Psoas muscle (tissue), 8 donors: ENCODE measurements around the gene NLGN1. TPM values are rescaled to one million over a fixed set of nuclear protein-coding genes. Genes with fewer than 3 reads are reported as not detected.

Source experiments
- ATAC-seq, 4 donors: fragments of 200-7000 bp; cut with Tn5 transposase; one replicate each; pipeline ENCODE4 v1.9.1; 2020; ENCODE audit warnings: moderate library complexity in 3 of 4, mild to moderate bottlenecking in 2 of 4
- DNase-seq, 2 donors: peaks; one replicate each; pipeline ENCODE4 v3.0.0-alpha.2; 2020
- H3K27ac ChIP-seq: fragments of 200-600 bp; one replicate; pipeline ENCODE4 v1.8.0; 2022
- H3K27me3 ChIP-seq, 3 donors: fragments of 200-600 bp in 1 of 3; one replicate each; pipeline versions ENCODE4 v1.6.1 to v1.8.0; 2013 to 2022; ENCODE audit warnings: low read length in 2 of 3, mild to moderate bottlenecking in 2 of 3, moderate library complexity in 1 of 3; ENCODE audit not compliant: insufficient read depth in 3 of 3
- H3K36me3 ChIP-seq, 2 donors: fragments of 200-600 bp in 1 of 2; one replicate each; pipeline versions ENCODE4 v1.6.1 to v1.8.0; 2013 to 2022; ENCODE audit warnings: low read depth in 1 of 2, mild to moderate bottlenecking in 1 of 2, moderate library complexity in 1 of 2; ENCODE audit not compliant: insufficient read depth in 1 of 2
- H3K4me1 ChIP-seq: fragments of 200-600 bp; one replicate; pipeline ENCODE4 v1.8.0; 2022
- H3K4me3 ChIP-seq: fragments of 200-600 bp; one replicate; pipeline ENCODE4 v1.8.0; 2022; ENCODE audit warnings: mild to moderate bottlenecking
- H3K9me3 ChIP-seq: fragments of 200-600 bp; one replicate; pipeline ENCODE4 v1.8.0; 2022
- CTCF ChIP-seq: fragments of 200-600 bp; IDR thresholded peaks from one replicate; pipeline ENCODE4 v1.8.0; 2022; ENCODE audit warnings: antibody characterized with exemption
- WGBS, 3 donors: extraction: QIAGEN DNeasy Blood & Tissue Kit; methylation state at CpG; one replicate each; pipeline versions ENCODE4 v1.1.6 to v1.1.7; 2013; 5-methylcytosine and 5-hydroxymethylcytosine counted together
- intact Hi-C, 2 donors: fragments of 100-400 bp; cut with DNase I; formaldehyde crosslinking; loops; one replicate each; pipeline versions ENCODE4 v1.11.0 to v1.14.2; 2022
- polyA plus RNA-seq, 3 donors: library from polyadenylated mRNA; stranded (reverse); fragments of 200-250 nt; gene quantifications; one replicate each; pipeline ENCODE4 v1.2.3, GENCODE V29; 2013
- total RNA-seq, 4 donors: library from RNA; stranded (reverse); fragmentation: NEBNext Ultra II Directional in 2 of 4; extraction: Animal tissue kit (Norgen Biotek cat#: 25700) in 2 of 4; gene quantifications; one replicate each; pipeline versions ENCODE4 v1.2.1 to v1.2.4, GENCODE V29; 2021 to 2023
- donor health status: healthy with polysubstance abuse.
- donor health status: DM: no; HTN: no; CAD: no; lungs with moderate emphysema.
- donor health status: Bipolar disorder and iron deficiency.
- donor health status: healthy.
- donor health status: DM: yes; HTN: yes; CAD: no.
- donor health status: DM: no; HTN: no; CAD: no.
- donor health status: DM: no; HTN: no; CAD: no.
- donor health status: DM: yes; HTN: yes; CAD: no.

NLGN1 gene
- total and polyA plus RNA-seq, 7 donors, result 0.04 to 1.0 (median 0.54) TPM

GRCh38 chr3:173463250-173463649 lies 65.7 kb downstream of the NLGN1 start:
- ATAC-seq, result no peak
- Histone ChIP-seq H3K4me1 (no peaks in the 10 kb centered on the region), H3K4me3 (no peak overlapping the region), H3K27me3 (no peaks in the 10 kb centered on the region), H3K9me3 (no peaks in the 10 kb centered on the region), H3K36me3 (no peaks in the 10 kb centered on the region), H3K27ac (no peak overlapping the region)
- no peak for DNase-seq
- intact Hi-C loops, result no loop called here
- WGBS, 3 donors, result 83 to 86% (median 85%) methylated on average over 3 of the region's 3 CpGs
- no peak for TF ChIP-seq CTCF

GRCh38 chr3:173465112-173465511 lies 67.6 kb downstream of the NLGN1 start:
- H3K27ac ChIP-seq, result no peak overlapping the region
- no peak overlapping the region for H3K4me3 ChIP-seq
- H3K27me3 ChIP-seq, result no peaks in the 10 kb centered on the region
- DNase-seq, result no peak
- H3K9me3 ChIP-seq, result no peaks in the 10 kb centered on the region
- WGBS, 3 donors, result 80 to 83% (median 82%) methylated on average over 1 of the region's 1 CpG
- intact Hi-C loops, result no loop called here
- H3K4me1 ChIP-seq, result no peaks in the 10 kb centered on the region
- ATAC-seq, result no peak
- no peaks in the 10 kb centered on the region for H3K36me3 ChIP-seq
- no peak for TF ChIP-seq CTCF

GRCh38 chr3:173465898-173466678 lies 68.5 kb downstream of the NLGN1 start:
- no peak for ATAC-seq
- no peaks in the 10 kb centered on the region for H3K36me3 ChIP-seq
- no peaks in the 10 kb centered on the region for H3K9me3 ChIP-seq
- H3K4me1 ChIP-seq, result no peaks in the 10 kb centered on the region
- no peak for DNase-seq
- no peak overlapping the region for H3K4me3 ChIP-seq
- TF ChIP-seq CTCF, result no peak
- H3K27ac ChIP-seq, result no peak overlapping the region
- 84 to 87% (median 85%) methylated on average over 4 of the region's 4 CpGs for WGBS, 3 donors
- intact Hi-C loops, result no loop called here
- H3K27me3 ChIP-seq, result no peaks in the 10 kb centered on the region

- intact Hi-C loops, result no loop called here
- ATAC-seq, result no peak
- Histone ChIP-seq H3K9me3 (no peaks in the 10 kb centered on the region), H3K36me3 (no peaks in the 10 kb centered on the region), H3K4me1 (no peaks in the 10 kb centered on the region), H3K27ac (no peak overlapping the region), H3K4me3 (no peak overlapping the region), H3K27me3 (no peaks in the 10 kb centered on the region)
- DNase-seq, result no peak
- no peak for TF ChIP-seq CTCF
Observed at GRCh38 chr3:173467501-173467900, 70.0 kb downstream of the NLGN1 start.

- H3K27ac ChIP-seq, result no peak overlapping the region
- WGBS, 3 donors, result 35 to 75% (median 74%) methylated on average over 1 of the region's 1 CpG
- no peaks in the 10 kb centered on the region for H3K4me1 ChIP-seq
- no peaks in the 10 kb centered on the region for H3K36me3 ChIP-seq
- H3K9me3 ChIP-seq, result peaks cover 6% of the 10 kb centered on the region
- TF ChIP-seq CTCF, result no peak
- H3K4me3 ChIP-seq, result no peak overlapping the region
- no peak for DNase-seq
- no peak for ATAC-seq
- no peaks in the 10 kb centered on the region for H3K27me3 ChIP-seq
- intact Hi-C loops, result no loop called here
Observed at GRCh38 chr3:173473237-173473636, 75.7 kb downstream of the NLGN1 start.
